ENCODE data around the gene EML6.

- no peak for TF ChIP-seq RAD21 (IDR thresholded peaks at IDR 0.05; ENCODE audit: low read length)
- TF ChIP-seq CTCF (IDR thresholded peaks at IDR 0.05): no peak
- no peak for TF ChIP-seq RXRA (IDR thresholded peaks at IDR 0.05; ENCODE audit: borderline replicate concordance, low read depth)
Measured at GRCh38 chr2:54845514-54845913, 122.1 kb downstream of the EML6 start.

All from SK-N-SH (cell line).